Keratinocyte (primary cell): ENCODE results near the gene IRF4. TPM values are rescaled to one million over a fixed set of nuclear protein-coding genes. Genes with fewer than 3 reads are reported as not detected.

ENCODE experiments used
- DNase-seq: peaks from one replicate; pipeline ENCODE4 v3.0.0-alpha.2; 2011; ENCODE audit warnings: low read depth, missing footprints, low spot score
- FAIRE-seq: peaks from 2 replicates; lab custom pipeline; 2011; peaks lifted over from hg19 to GRCh38; lab: Jason Lieb, UNC
- H2AFZ ChIP-seq: 2 replicates; pipeline ENCODE4 v1.6.0; 2012; ENCODE audit warnings: low read length, control low read depth, inconsistent platforms; ENCODE audit not compliant: control insufficient read depth
- H3K27ac ChIP-seq: 2 replicates; pipeline ENCODE4 v1.5.1; 2011; ENCODE audit warnings: low read length; ENCODE audit not compliant: control insufficient read depth, insufficient read depth
- H3K27me3 ChIP-seq: 3 replicates; pipeline ENCODE4 v1.6.0; 2011; ENCODE audit warnings: low read length; ENCODE audit not compliant: control insufficient read depth, insufficient read depth; ENCODE audit errors: extremely low read depth
- H3K36me3 ChIP-seq, 2 experiments: 2 replicates in 1 of 2; 3 replicates in 1 of 2; pipeline ENCODE4 v1.5.1; 2011; ENCODE audit warnings: low read length in 2 of 2, mild to moderate bottlenecking in 1 of 2; ENCODE audit not compliant: control insufficient read depth in 2 of 2, insufficient read depth in 2 of 2; ENCODE audit errors: extremely low read depth in 1 of 2
- H3K4me1 ChIP-seq: 3 replicates; pipeline ENCODE4 v1.5.1; 2011; ENCODE audit warnings: low read length; ENCODE audit not compliant: control insufficient read depth, insufficient read depth; ENCODE audit errors: extremely low read depth
- H3K4me2 ChIP-seq: 3 replicates; pipeline ENCODE4 v1.6.0; 2011; ENCODE audit warnings: low read depth, low read length; ENCODE audit not compliant: control insufficient read depth, insufficient read depth; ENCODE audit errors: extremely low read depth
- H3K4me3 ChIP-seq, 3 experiments: fragments of 200-600 bp in 1 of 3; sonication (generic) in 1 of 3; 2 replicates in 2 of 3; 3 replicates in 1 of 3; pipeline ENCODE4 v1.5.1; 2011 to 2016; ENCODE audit warnings: low read length in 3 of 3, mild to moderate bottlenecking in 3 of 3, control low read depth in 2 of 3, inconsistent platforms in 1 of 3, low read depth in 1 of 3, mixed read lengths in 1 of 3, mixed run types in 1 of 3, moderate library complexity in 1 of 3; ENCODE audit not compliant: control insufficient read depth in 2 of 3, insufficient read depth in 2 of 3; ENCODE audit errors: extremely low read depth in 1 of 3
- H3K79me2 ChIP-seq: 2 replicates; pipeline ENCODE4 v1.6.0; 2012; ENCODE audit warnings: low read length; ENCODE audit not compliant: control insufficient read depth, insufficient read depth
- H3K9ac ChIP-seq: 3 replicates; pipeline ENCODE4 v1.6.0; 2011; ENCODE audit warnings: low read length; ENCODE audit not compliant: control insufficient read depth, insufficient read depth; ENCODE audit errors: extremely low read depth
- H3K9me1 ChIP-seq: 3 replicates; pipeline ENCODE4 v1.6.0; 2011; ENCODE audit warnings: low read length; ENCODE audit not compliant: control insufficient read depth, insufficient read depth; ENCODE audit errors: extremely low read depth
- H3K9me3 ChIP-seq: 2 replicates; pipeline ENCODE4 v1.5.1; 2012; ENCODE audit warnings: low read depth, low read length; ENCODE audit not compliant: control insufficient read depth
- H4K20me1 ChIP-seq: 3 replicates; pipeline ENCODE4 v1.6.0; 2011; ENCODE audit warnings: low read length; ENCODE audit not compliant: control insufficient read depth, insufficient read depth; ENCODE audit errors: extremely low read depth
- EZH2 ChIP-seq: IDR thresholded peaks from one replicate; pipeline ENCODE4 v1.6.1; 2012; ENCODE audit warnings: inconsistent platforms, mild to moderate bottlenecking, low read length, moderate library complexity
- dilution Hi-C: fragments of 300-500 bp; cut with MboI; formaldehyde crosslinking; loops from one replicate; pipeline ENCODE4 v1.7.0; 2020; ENCODE audit warnings: low sequenced_read_pairs; ENCODE audit not compliant: extremely low pct_ligation_motif_present
- polyA plus RNA-seq, 5 experiments: library from polyadenylated mRNA; depleted of rRNA in 3 of 5; stranded (reverse) in 3 of 5; stranded (forward) in 1 of 5; unstranded in 1 of 5; fragments of >200 nt; gene quantifications; 1 replicate in 1 of 5; 2 replicates in 3 of 5; 3 replicates in 1 of 5; pipeline versions ENCODE4 v1.2.1 to v1.2.3, GENCODE V29; 2011 to 2012; ENCODE audit warnings: missing spikeins in 2 of 5, low read depth in 1 of 5, low replicate concordance in 1 of 5
- TF ChIP-seq, protein P1 (sequence below), 3 experiments: IDR thresholded peaks in 1 of 3; conservative IDR thresholded peaks in 1 of 3; optimal IDR thresholded peaks in 1 of 3; 2 replicates in 2 of 3; 3 replicates in 1 of 3; pipeline versions ENCODE3 to v1.5.1; 2011; ENCODE audit warnings: low read length in 3 of 3, mild to moderate bottlenecking in 3 of 3, moderate library complexity in 2 of 3, control low read depth in 1 of 3, inconsistent platforms in 1 of 3; ENCODE audit not compliant: insufficient read depth in 2 of 3; ENCODE audit errors: extremely low read depth in 1 of 3

IRF4 gene
- polyA plus RNA-seq, 1 donor (not counting 4 experiments of a cell fraction or from before 2014, with no cell fraction given), result 0.12 TPM

DNA sequence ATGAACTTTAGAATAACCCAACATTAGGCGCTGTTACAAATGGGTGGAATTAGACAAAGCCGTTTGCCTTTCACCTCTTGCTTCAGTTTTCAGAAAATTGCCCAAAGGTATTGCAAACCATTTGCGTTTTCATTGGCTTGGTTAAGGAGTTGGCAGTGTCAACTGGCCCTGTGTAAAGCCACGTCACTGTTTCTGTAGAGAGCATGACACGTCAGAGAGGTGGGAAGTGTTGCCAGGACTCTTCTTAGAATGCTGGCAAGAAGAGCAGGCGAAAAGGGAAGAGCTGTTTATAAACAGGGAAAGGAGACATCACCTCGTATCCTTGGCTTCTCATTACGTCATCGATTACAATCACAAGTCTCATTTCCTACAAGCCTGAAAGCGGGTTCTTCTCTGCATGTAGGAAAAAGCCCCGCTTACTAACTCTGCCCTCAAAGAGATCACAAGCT, 4.2 kb upstream of the IRF4 start:
- no peak for FAIRE-seq

DNA sequence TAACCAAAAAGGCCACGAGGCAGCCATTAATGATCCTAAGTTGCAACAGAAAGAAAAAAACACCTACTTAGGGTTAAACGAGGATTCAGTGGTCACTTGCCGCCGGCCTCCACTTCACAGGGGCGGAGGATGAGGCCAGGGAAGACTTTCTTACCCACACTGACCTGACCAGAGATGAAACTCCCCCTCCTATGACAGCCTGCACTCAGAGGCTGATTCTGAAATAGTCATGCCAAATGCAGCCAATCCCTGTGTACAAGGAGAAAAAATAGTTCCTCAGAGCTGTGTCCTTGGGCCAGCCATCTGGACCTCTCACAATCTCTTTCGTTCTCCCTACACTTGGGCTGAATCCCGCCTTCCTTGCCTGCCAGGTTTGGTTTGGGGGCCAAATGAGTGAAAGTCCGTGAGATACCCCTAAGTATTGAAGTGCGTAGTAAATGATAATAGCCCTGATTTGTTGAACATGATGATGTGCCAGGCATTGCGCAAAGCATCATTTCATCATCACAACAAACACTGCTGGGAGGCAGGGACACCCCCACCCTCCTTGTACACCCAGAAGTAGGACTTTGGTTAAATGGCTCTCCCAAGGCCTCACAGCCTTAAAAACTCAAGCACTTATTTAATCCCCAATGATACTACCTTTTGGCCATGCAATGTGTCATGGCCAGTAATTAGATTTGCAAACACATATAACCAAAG, 3.2 kb upstream of the IRF4 start:
- H2AFZ ChIP-seq, result no peak overlapping the region
- H3K27ac ChIP-seq, result no peak overlapping the region
- H4K20me1 ChIP-seq, result no peaks in the 10 kb centered on the region
- no peak overlapping the region for H3K4me3 ChIP-seq
- FAIRE-seq, result no peak
- H3K9ac ChIP-seq, result no peak overlapping the region
- no peaks in the 10 kb centered on the region for H3K36me3 ChIP-seq
- H3K9me1 ChIP-seq, result no peaks in the 10 kb centered on the region
- DNase-seq, result no peak
- TF ChIP-seq, protein P1, sequence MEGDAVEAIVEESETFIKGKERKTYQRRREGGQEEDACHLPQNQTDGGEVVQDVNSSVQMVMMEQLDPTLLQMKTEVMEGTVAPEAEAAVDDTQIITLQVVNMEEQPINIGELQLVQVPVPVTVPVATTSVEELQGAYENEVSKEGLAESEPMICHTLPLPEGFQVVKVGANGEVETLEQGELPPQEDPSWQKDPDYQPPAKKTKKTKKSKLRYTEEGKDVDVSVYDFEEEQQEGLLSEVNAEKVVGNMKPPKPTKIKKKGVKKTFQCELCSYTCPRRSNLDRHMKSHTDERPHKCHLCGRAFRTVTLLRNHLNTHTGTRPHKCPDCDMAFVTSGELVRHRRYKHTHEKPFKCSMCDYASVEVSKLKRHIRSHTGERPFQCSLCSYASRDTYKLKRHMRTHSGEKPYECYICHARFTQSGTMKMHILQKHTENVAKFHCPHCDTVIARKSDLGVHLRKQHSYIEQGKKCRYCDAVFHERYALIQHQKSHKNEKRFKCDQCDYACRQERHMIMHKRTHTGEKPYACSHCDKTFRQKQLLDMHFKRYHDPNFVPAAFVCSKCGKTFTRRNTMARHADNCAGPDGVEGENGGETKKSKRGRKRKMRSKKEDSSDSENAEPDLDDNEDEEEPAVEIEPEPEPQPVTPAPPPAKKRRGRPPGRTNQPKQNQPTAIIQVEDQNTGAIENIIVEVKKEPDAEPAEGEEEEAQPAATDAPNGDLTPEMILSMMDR (optimal IDR thresholded peaks at IDR 0.05 in 1 of 3, IDR thresholded peaks at IDR 0.05 in 1 of 3, conservative IDR thresholded peaks at IDR 0.05 in 1 of 3; ENCODE audit: extremely low read depth in 1 of 3, insufficient read depth in 2 of 3, low read length in 3 of 3), result no peak
- no peak for TF ChIP-seq EZH2
- peaks cover 11% of the 10 kb centered on the region for H3K4me1 ChIP-seq
- no peaks in the 10 kb centered on the region for H3K9me3 ChIP-seq
- dilution Hi-C loops, result no loop called here
- peaks cover 66% of the 10 kb centered on the region for H3K27me3 ChIP-seq
- H3K79me2 ChIP-seq, result no peaks in the 10 kb centered on the region
- no peak overlapping the region for H3K4me2 ChIP-seq

More for the DNA sequence above, 4.2 kb upstream of the IRF4 start:
- dilution Hi-C loops, result no loop called here
- no peak overlapping the region for H3K9ac ChIP-seq
- H3K9me3 ChIP-seq, result no peaks in the 10 kb centered on the region
- H3K4me1 ChIP-seq, result peaks cover 11% of the 10 kb centered on the region
- H3K4me3 ChIP-seq, result no peak overlapping the region
- no peaks in the 10 kb centered on the region for H4K20me1 ChIP-seq
- H3K79me2 ChIP-seq, result no peaks in the 10 kb centered on the region
- H3K36me3 ChIP-seq, result no peaks in the 10 kb centered on the region
- no peak overlapping the region for H3K4me2 ChIP-seq
- TF ChIP-seq EZH2, result no peak
- TF ChIP-seq, protein P1 (optimal IDR thresholded peaks at IDR 0.05 in 1 of 3, IDR thresholded peaks at IDR 0.05 in 1 of 3, conservative IDR thresholded peaks at IDR 0.05 in 1 of 3; ENCODE audit: extremely low read depth in 1 of 3, insufficient read depth in 2 of 3, low read length in 3 of 3), result no peak
- H3K9me1 ChIP-seq, result no peaks in the 10 kb centered on the region
- H3K27ac ChIP-seq, result no peak overlapping the region
- no peak for DNase-seq
- no peak overlapping the region for H2AFZ ChIP-seq
- peaks cover 55% of the 10 kb centered on the region for H3K27me3 ChIP-seq
